K562 (cell line): Measurements from ENCODE around the gene TTC27. TPM values are rescaled to one million over a fixed set of nuclear protein-coding genes. Genes with fewer than 3 reads are reported as not detected.
A peak's percentile ranks its signal among the peaks of the same experiment; 100 is the strongest.

Experiments used
- ARID1B ChIP-seq: fragments of 450-650 bp; IDR thresholded peaks from 2 replicates; pipeline ENCODE4 v1.6.1; 2016; ENCODE audit warnings: antibody characterized with exemption, mild to moderate bottlenecking, inconsistent platforms
- CBX2 ChIP-seq: fragments of 200-600 bp; sonication (generic); IDR thresholded peaks from one replicate; pipeline ENCODE4 v1.6.1; 2012; ENCODE audit warnings: mild to moderate bottlenecking, low read length, inconsistent platforms; ENCODE audit not compliant: insufficient read depth, poor library complexity, severe bottlenecking
- CC2D1A ChIP-seq: fragments of 450-650 bp; IDR thresholded peaks from 2 replicates; pipeline ENCODE4 v1.6.1; 2017; ENCODE audit warnings: mild to moderate bottlenecking
- CHD4 ChIP-seq: fragments of 200-600 bp; sonication (generic); IDR thresholded peaks from 3 replicates; pipeline ENCODE4 v1.6.1; 2012; ENCODE audit warnings: low read depth, mild to moderate bottlenecking, mixed read lengths, low read length, inconsistent platforms; ENCODE audit not compliant: insufficient read depth, insufficient replicate concordance, poor library complexity, severe bottlenecking
- HCFC1 ChIP-seq: IDR thresholded peaks from 2 replicates; pipeline ENCODE4 v1.6.1; 2012; ENCODE audit warnings: low read depth, low read length, improper control_type of control experiment
- HMGN3 ChIP-seq: IDR thresholded peaks from 2 replicates; pipeline ENCODE4 v1.6.1; 2011; ENCODE audit warnings: borderline replicate concordance, low read depth, mild to moderate bottlenecking, mixed read lengths, low read length; ENCODE audit not compliant: insufficient read length; ENCODE audit errors: extremely low read depth
- JUNB ChIP-seq: fragments of 450-650 bp; formaldehyde crosslinking; conservative IDR thresholded peaks from 2 replicates; pipeline ENCODE4 v1.4.0; 2020; ENCODE audit warnings: mild to moderate bottlenecking
- KAT7 ChIP-seq: sonication (generic); formaldehyde crosslinking; IDR thresholded peaks from 2 replicates; pipeline ENCODE4 v1.8.0; 2022; ENCODE audit warnings: missing genetic modification reagents, mild to moderate bottlenecking, borderline replicate concordance
- LEF1 ChIP-seq: fragments of 450-650 bp; IDR thresholded peaks from 2 replicates; pipeline ENCODE4 v1.6.1; 2016; ENCODE audit warnings: mild to moderate bottlenecking
- NCOA4 ChIP-seq: fragments of 450-650 bp; IDR thresholded peaks from 2 replicates; pipeline ENCODE4 v1.6.1; 2018; ENCODE audit warnings: mild to moderate bottlenecking; ENCODE audit not compliant: partially characterized antibody
- NRF1 ChIP-seq, 2 experiments: fragments of 450-650 bp; IDR thresholded peaks in 1 of 2; conservative IDR thresholded peaks in 1 of 2; 2 replicates each; pipeline ENCODE4 v1.6.1; 2014; ENCODE audit warnings: mild to moderate bottlenecking in 2 of 2
- RREB1 ChIP-seq: fragments of 250-450 bp; sonication (Bioruptor Pico); IDR thresholded peaks from 2 replicates; pipeline ENCODE4 v1.4.0; 2020
- SIRT6 ChIP-seq: IDR thresholded peaks from one replicate; pipeline ENCODE4 v1.6.1; 2012; ENCODE audit warnings: low read depth, mild to moderate bottlenecking, control low read depth, inconsistent platforms, low read length, moderate library complexity
- TAL1 ChIP-seq: fragments of 450-650 bp; IDR thresholded peaks from 2 replicates; pipeline ENCODE4 v1.6.1; 2016; ENCODE audit warnings: mild to moderate bottlenecking
- ZBED1 ChIP-seq: IDR thresholded peaks from 2 replicates; pipeline ENCODE4 v1.6.1; 2014
- ZEB2 ChIP-seq: fragments of 450-650 bp; IDR thresholded peaks from 2 replicates; pipeline ENCODE4 v1.6.1; 2016
- ZNF583 ChIP-seq: fragments of 250-450 bp; sonication (Bioruptor Pico); IDR thresholded peaks from 2 replicates; pipeline ENCODE4 v1.4.0; 2020
- ZNF699 ChIP-seq: fragments of 250-450 bp; sonication (Bioruptor Pico); IDR thresholded peaks from 2 replicates; pipeline ENCODE4 v1.8.0; 2021; ENCODE audit warnings: mild to moderate bottlenecking, moderate library complexity; ENCODE audit not compliant: insufficient replicate concordance
- ZNF717 ChIP-seq: fragments of 250-450 bp; sonication (Bioruptor Pico); IDR thresholded peaks from 2 replicates; pipeline ENCODE4 v1.5.0; 2021
- polyA plus RNA-seq, 8 experiments: library from polyadenylated mRNA; depleted of rRNA in 4 of 8; stranded (reverse) in 5 of 8; unstranded in 3 of 8; fragments of >200 nt; fragmentation: Nextera tagmentation in 2 of 8; fragmentation: Illumina TruSeq in 1 of 8; extraction: Ambion mirVana in 2 of 8; extraction: Trizol in 1 of 8; gene quantifications; 2 replicates each; pipeline versions ENCODE4 v1.2.1 to v1.2.3, GENCODE V29; 2011 to 2014; ENCODE audit warnings: inconsistent platforms in 1 of 8, missing spikeins in 1 of 8
- total RNA-seq, 7 experiments: library from RNA; depleted of rRNA in 6 of 7; stranded (reverse); fragments of >200 nt in 6 of 7; fragmentation: Illumina TruSeq in 2 of 7; extraction: Trizol in 2 of 7; gene quantifications; 2 replicates each; pipeline versions ENCODE4 v1.2.1 to v1.2.3, GENCODE V29; 2011 to 2021; ENCODE audit warnings: low replicate concordance in 1 of 7
- TF ChIP-seq, protein P1 (sequence below): sonication (generic); formaldehyde crosslinking; IDR thresholded peaks from 2 replicates; pipeline ENCODE4 v1.8.1; 2023; ENCODE audit warnings: mild to moderate bottlenecking, missing genetic modification reagents
- TF ChIP-seq, protein P2 (sequence below): IDR thresholded peaks from 3 replicates; pipeline ENCODE4 v1.6.1; 2011; ENCODE audit warnings: borderline replicate concordance, mild to moderate bottlenecking; ENCODE audit not compliant: insufficient read length, insufficient read depth
- TF ChIP-seq, protein P3 (sequence below): sonication (generic); formaldehyde crosslinking; IDR thresholded peaks from 2 replicates; pipeline ENCODE4 v1.9.0; 2022; ENCODE audit warnings: mild to moderate bottlenecking, missing genetic modification reagents

Gene TTC27
- total and polyA plus RNA-seq, 9 of the 15 experiments (the other 6 are each of a cell fraction or from before 2014, with no cell fraction given): 44.3 to 93.4 (median 57.3) TPM

- TF ChIP-seq HCFC1 (no peak), ZEB2 (no peak), NCOA4 (no peak), CBX2 (no peak), KAT7 (CRISPR knock-in tag) (no peak), NRF1 (conservative IDR thresholded peaks at IDR 0.05 in 1 of 2, IDR thresholded peaks at IDR 0.05 in 1 of 2) (0 out of 4 replicates have a peak, but pooled peaks of 1 of the 2 experiments have one; percentile 32), CC2D1A (0 out of 2 replicates have a peak, but pooled peaks have one; percentile 34), RREB1 (CRISPR knock-in tag) (no peak), ZNF717 (CRISPR knock-in tag) (no peak), ZNF583 (no peak), ARID1B (peak; percentile 34; the same call in 1 of the 2 replicates), LEF1 (no peak), HMGN3 (no peak), ZNF699 (CRISPR knock-in tag) (no peak), JUNB (CRISPR knock-in tag) (no peak), TAL1 (no peak), CHD4 (no peak), SIRT6 (no peak), ZBED1 (no peak)
- TF ChIP-seq, protein P1, sequence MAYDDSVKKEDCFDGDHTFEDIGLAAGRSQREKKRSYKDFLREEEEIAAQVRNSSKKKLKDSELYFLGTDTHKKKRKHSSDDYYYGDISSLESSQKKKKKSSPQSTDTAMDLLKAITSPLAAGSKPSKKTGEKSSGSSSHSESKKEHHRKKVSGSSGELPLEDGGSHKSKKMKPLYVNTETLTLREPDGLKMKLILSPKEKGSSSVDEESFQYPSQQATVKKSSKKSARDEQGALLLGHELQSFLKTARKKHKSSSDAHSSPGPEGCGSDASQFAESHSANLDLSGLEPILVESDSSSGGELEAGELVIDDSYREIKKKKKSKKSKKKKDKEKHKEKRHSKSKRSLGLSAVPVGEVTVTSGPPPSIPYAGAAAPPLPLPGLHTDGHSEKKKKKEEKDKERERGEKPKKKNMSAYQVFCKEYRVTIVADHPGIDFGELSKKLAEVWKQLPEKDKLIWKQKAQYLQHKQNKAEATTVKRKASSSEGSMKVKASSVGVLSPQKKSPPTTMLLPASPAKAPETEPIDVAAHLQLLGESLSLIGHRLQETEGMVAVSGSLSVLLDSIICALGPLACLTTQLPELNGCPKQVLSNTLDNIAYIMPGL (CRISPR knock-in tag): no peak
- TF ChIP-seq, protein P2, sequence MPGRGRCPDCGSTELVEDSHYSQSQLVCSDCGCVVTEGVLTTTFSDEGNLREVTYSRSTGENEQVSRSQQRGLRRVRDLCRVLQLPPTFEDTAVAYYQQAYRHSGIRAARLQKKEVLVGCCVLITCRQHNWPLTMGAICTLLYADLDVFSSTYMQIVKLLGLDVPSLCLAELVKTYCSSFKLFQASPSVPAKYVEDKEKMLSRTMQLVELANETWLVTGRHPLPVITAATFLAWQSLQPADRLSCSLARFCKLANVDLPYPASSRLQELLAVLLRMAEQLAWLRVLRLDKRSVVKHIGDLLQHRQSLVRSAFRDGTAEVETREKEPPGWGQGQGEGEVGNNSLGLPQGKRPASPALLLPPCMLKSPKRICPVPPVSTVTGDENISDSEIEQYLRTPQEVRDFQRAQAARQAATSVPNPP: no peak
- TF ChIP-seq, protein P3, sequence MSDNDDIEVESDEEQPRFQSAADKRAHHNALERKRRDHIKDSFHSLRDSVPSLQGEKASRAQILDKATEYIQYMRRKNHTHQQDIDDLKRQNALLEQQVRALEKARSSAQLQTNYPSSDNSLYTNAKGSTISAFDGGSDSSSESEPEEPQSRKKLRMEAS (CRISPR knock-in tag): no peak
Observed at GRCh38 chr2:32632089-32632488, 4.2 kb downstream of the TTC27 start (continued).
